ENCODE results near the gene CMC2.

GRCh38 chr16:80931801-80932707, 74.6 kb downstream of the CMC2 start:
- TF ChIP-seq CTCF (IDR thresholded peaks at IDR 0.05) (no peak), POLR2A (IDR thresholded peaks at IDR 0.05) (peak; percentile 26)

All from right lobe of liver (tissue), 4 donors.